K562 (cell line): ENCODE measurements around the gene RNMT. TPM values are rescaled to one million over a fixed set of nuclear protein-coding genes. Genes with fewer than 3 reads are reported as not detected.
A peak's percentile ranks its signal among the peaks of the same experiment; 100 is the strongest.

ENCODE experiments used
- ARID1B ChIP-seq: fragments of 450-650 bp; IDR thresholded peaks from 2 replicates; pipeline ENCODE4 v1.6.1; 2016; ENCODE audit warnings: antibody characterized with exemption, mild to moderate bottlenecking, inconsistent platforms
- ATF1 ChIP-seq, 2 experiments: fragments of 450-650 bp in 1 of 2; IDR thresholded peaks; 2 replicates each; pipeline ENCODE4 v1.6.1; 2016; ENCODE audit warnings: missing compliant biosample characterization in 1 of 2, missing genetic modification characterization in 1 of 2
- CBX3 ChIP-seq, 2 experiments: IDR thresholded peaks; 1 replicate in 1 of 2; 2 replicates in 1 of 2; pipeline ENCODE4 v1.6.1; 2012; ENCODE audit warnings: inconsistent platforms in 2 of 2, low read length in 2 of 2, borderline replicate concordance in 1 of 2, control low read depth in 1 of 2
- CSDE1 ChIP-seq, 2 experiments: fragments of 450-650 bp; IDR thresholded peaks; 2 replicates each; pipeline ENCODE4 v1.6.1; 2016; ENCODE audit warnings: mild to moderate bottlenecking in 1 of 2
- ETV6 ChIP-seq, 3 experiments: fragments of 150-350 bp in 1 of 3; sonication (generic) in 1 of 3; formaldehyde crosslinking in 1 of 3; IDR thresholded peaks; 2 replicates each; pipeline versions ENCODE4 v1.6.1 to v1.8.0; 2014 to 2022; ENCODE audit warnings: borderline replicate concordance in 2 of 3, low read depth in 2 of 3, antibody characterized with exemption in 1 of 3, low read length in 1 of 3, mild to moderate bottlenecking in 1 of 3, missing genetic modification reagents in 1 of 3
- HMGN3 ChIP-seq: IDR thresholded peaks from 2 replicates; pipeline ENCODE4 v1.6.1; 2011; ENCODE audit warnings: borderline replicate concordance, low read depth, mild to moderate bottlenecking, mixed read lengths, low read length; ENCODE audit not compliant: insufficient read length; ENCODE audit errors: extremely low read depth
- MTA3 ChIP-seq: fragments of 450-650 bp; formaldehyde crosslinking; IDR thresholded peaks from 2 replicates; pipeline ENCODE4 v1.6.1; 2017; ENCODE audit warnings: mild to moderate bottlenecking, borderline replicate concordance
- MYC ChIP-seq, 2 experiments: fragments of 250-450 bp in 1 of 2; sonication (Bioruptor Pico) in 1 of 2; IDR thresholded peaks; 2 replicates each; pipeline versions ENCODE4 v1.5.1 to v1.6.1; 2012 to 2021; ENCODE audit warnings: low read depth in 2 of 2, borderline replicate concordance in 1 of 2, improper control_type of control experiment in 1 of 2, low read length in 1 of 2, mild to moderate bottlenecking in 1 of 2, moderate library complexity in 1 of 2
- NR3C1 ChIP-seq: sonication (generic); formaldehyde crosslinking; IDR thresholded peaks from 2 replicates; pipeline ENCODE4 v1.8.1; 2022; ENCODE audit warnings: missing genetic modification reagents
- NRF1 ChIP-seq, 2 experiments: fragments of 450-650 bp; IDR thresholded peaks in 1 of 2; conservative IDR thresholded peaks in 1 of 2; 2 replicates each; pipeline ENCODE4 v1.6.1; 2014; ENCODE audit warnings: mild to moderate bottlenecking in 2 of 2
- SIN3A ChIP-seq, 2 experiments: fragments of 150-350 bp in 1 of 2; IDR thresholded peaks; 2 replicates each; pipeline ENCODE4 v1.6.1; 2011 to 2016; ENCODE audit warnings: borderline replicate concordance in 2 of 2, low read depth in 2 of 2, low read length in 2 of 2, mild to moderate bottlenecking in 2 of 2, moderate library complexity in 2 of 2; ENCODE audit not compliant: control insufficient read depth in 1 of 2
- polyA plus RNA-seq, 8 experiments: library from polyadenylated mRNA; depleted of rRNA in 4 of 8; stranded (reverse) in 5 of 8; unstranded in 3 of 8; fragments of >200 nt; fragmentation: Nextera tagmentation in 2 of 8; fragmentation: Illumina TruSeq in 1 of 8; extraction: Ambion mirVana in 2 of 8; extraction: Trizol in 1 of 8; gene quantifications; 2 replicates each; pipeline versions ENCODE4 v1.2.1 to v1.2.3, GENCODE V29; 2011 to 2014; ENCODE audit warnings: inconsistent platforms in 1 of 8, missing spikeins in 1 of 8
- total RNA-seq, 7 experiments: library from RNA; depleted of rRNA in 6 of 7; stranded (reverse); fragments of >200 nt in 6 of 7; fragmentation: Illumina TruSeq in 2 of 7; extraction: Trizol in 2 of 7; gene quantifications; 2 replicates each; pipeline versions ENCODE4 v1.2.1 to v1.2.3, GENCODE V29; 2011 to 2021; ENCODE audit warnings: low replicate concordance in 1 of 7
- TF ChIP-seq, protein P1 (sequence below), 2 experiments: IDR thresholded peaks; 2 replicates each; pipeline ENCODE4 v1.6.1; 2011; ENCODE audit warnings: borderline replicate concordance in 1 of 2, control low read depth in 1 of 2, low read depth in 1 of 2, low read length in 1 of 2, mild to moderate bottlenecking in 1 of 2, mixed read lengths in 1 of 2, moderate library complexity in 1 of 2; ENCODE audit not compliant: insufficient read depth in 1 of 2, insufficient read length in 1 of 2, poor library complexity in 1 of 2, severe bottlenecking in 1 of 2; ENCODE audit errors: extremely low read depth in 1 of 2
- TF ChIP-seq, protein P2 (sequence below), 2 experiments: fragments of 450-650 bp in 1 of 2; sonication (generic) in 1 of 2; formaldehyde crosslinking in 1 of 2; IDR thresholded peaks; 2 replicates each; pipeline versions ENCODE4 v1.7.1 to v1.9.0; 2016 to 2022; ENCODE audit warnings: inconsistent platforms in 1 of 2, mild to moderate bottlenecking in 1 of 2, missing genetic modification reagents in 1 of 2

Gene RNMT
- total and polyA plus RNA-seq, 9 of the 15 experiments (the other 6 are each of a cell fraction or from before 2014, with no cell fraction given) = 20.2 to 63.4 (median 34.1) TPM

DNA sequence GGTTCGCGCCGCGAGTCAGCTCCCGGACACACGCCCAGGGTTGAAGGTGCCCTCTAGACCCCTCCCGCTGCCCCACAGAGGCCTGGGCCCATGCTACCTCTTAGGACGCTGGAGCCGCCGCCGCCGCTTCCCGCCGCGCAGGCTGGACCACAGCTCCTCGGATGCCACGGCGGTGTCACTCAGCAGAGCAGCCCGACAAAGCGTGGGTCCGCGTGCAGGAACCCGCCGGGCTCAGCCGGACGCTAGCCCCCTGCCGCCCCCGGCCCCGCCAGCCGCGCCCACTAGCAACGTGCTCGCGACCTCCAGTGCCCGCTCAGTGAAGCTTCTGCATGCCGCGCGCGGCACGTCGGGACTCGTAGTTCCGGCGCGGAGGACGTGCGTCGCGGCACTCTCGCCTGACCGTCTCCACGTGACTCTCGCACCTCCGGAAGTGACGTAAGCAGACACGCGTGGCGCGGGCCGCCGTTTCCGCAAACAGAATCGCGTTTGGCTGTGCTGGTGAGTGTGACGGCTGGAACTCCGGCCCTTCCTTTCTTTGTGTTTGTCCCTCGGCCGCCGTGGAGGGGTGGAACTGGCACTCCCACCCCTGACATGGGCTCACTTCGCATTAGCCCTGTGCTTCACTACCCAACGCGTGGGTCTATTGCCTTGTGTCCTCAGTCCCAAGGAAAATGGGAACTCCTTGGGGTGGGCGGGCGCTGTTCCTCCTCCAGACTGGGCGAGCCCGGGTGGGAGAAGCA lies at the start of gene RNMT, which contains the start of gene FAM210A (continued):
- TF ChIP-seq SIN3A (IDR thresholded peaks at IDR 0.05; ENCODE audit: borderline replicate concordance in 2 of 2, control insufficient read depth in 1 of 2, low read depth in 2 of 2, low read length in 2 of 2) = peak; percentile 71 to 92; a peak in 2 of 4 replicates
- peak; percentile 67; the same call in 1 of the 2 replicates for TF ChIP-seq MTA3
- TF ChIP-seq, protein P1, sequence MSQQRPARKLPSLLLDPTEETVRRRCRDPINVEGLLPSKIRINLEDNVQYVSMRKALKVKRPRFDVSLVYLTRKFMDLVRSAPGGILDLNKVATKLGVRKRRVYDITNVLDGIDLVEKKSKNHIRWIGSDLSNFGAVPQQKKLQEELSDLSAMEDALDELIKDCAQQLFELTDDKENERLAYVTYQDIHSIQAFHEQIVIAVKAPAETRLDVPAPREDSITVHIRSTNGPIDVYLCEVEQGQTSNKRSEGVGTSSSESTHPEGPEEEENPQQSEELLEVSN (IDR thresholded peaks at IDR 0.05; ENCODE audit: borderline replicate concordance in 1 of 2, extremely low read depth in 1 of 2, insufficient read depth in 1 of 2, insufficient read length in 1 of 2, low read depth in 1 of 2, low read length in 1 of 2, poor library complexity in 1 of 2, severe bottlenecking in 1 of 2) = peak; percentile 73 to 83
- TF ChIP-seq HMGN3 = peak; percentile 53
- 0 out of 2 replicates have a peak, but pooled peaks have one; percentile 13 for TF ChIP-seq ARID1B
- peak in 1 of 2 experiments; percentile 70; a peak in 2 of 4 replicates for TF ChIP-seq CSDE1 (IDR thresholded peaks at IDR 0.05)
- TF ChIP-seq NR3C1 (CRISPR knock-in tag) = no peak
- TF ChIP-seq NRF1 (conservative IDR thresholded peaks at IDR 0.05 in 1 of 2, IDR thresholded peaks at IDR 0.05 in 1 of 2) = peak; percentile 74 to 80
- peak in 1 of 2 experiments; percentile 27; a peak in 1 of 3 replicates for TF ChIP-seq CBX3 (IDR thresholded peaks at IDR 0.05; ENCODE audit: borderline replicate concordance in 1 of 2, low read length in 2 of 2)
- TF ChIP-seq ATF1 (CRISPR knock-in tag; IDR thresholded peaks at IDR 0.05) = peak; percentile 87
- peak; percentile 99 for TF ChIP-seq ATF1 (tag; IDR thresholded peaks at IDR 0.05)
- peak; percentile 96 for TF ChIP-seq MYC (IDR thresholded peaks at IDR 0.05; ENCODE audit: low read depth, low read length)
- 0 out of 2 replicates have a peak, but pooled peaks have one; percentile 40 for TF ChIP-seq MYC (CRISPR knock-in tag; IDR thresholded peaks at IDR 0.05; ENCODE audit: borderline replicate concordance, low read depth)
- TF ChIP-seq ETV6 (IDR thresholded peaks at IDR 0.05; ENCODE audit: borderline replicate concordance in 1 of 2, low read depth in 2 of 2, low read length in 1 of 2) = no peak
- no peak for TF ChIP-seq ETV6 (CRISPR knock-in tag; IDR thresholded peaks at IDR 0.05; ENCODE audit: borderline replicate concordance)
- TF ChIP-seq, protein P2, sequence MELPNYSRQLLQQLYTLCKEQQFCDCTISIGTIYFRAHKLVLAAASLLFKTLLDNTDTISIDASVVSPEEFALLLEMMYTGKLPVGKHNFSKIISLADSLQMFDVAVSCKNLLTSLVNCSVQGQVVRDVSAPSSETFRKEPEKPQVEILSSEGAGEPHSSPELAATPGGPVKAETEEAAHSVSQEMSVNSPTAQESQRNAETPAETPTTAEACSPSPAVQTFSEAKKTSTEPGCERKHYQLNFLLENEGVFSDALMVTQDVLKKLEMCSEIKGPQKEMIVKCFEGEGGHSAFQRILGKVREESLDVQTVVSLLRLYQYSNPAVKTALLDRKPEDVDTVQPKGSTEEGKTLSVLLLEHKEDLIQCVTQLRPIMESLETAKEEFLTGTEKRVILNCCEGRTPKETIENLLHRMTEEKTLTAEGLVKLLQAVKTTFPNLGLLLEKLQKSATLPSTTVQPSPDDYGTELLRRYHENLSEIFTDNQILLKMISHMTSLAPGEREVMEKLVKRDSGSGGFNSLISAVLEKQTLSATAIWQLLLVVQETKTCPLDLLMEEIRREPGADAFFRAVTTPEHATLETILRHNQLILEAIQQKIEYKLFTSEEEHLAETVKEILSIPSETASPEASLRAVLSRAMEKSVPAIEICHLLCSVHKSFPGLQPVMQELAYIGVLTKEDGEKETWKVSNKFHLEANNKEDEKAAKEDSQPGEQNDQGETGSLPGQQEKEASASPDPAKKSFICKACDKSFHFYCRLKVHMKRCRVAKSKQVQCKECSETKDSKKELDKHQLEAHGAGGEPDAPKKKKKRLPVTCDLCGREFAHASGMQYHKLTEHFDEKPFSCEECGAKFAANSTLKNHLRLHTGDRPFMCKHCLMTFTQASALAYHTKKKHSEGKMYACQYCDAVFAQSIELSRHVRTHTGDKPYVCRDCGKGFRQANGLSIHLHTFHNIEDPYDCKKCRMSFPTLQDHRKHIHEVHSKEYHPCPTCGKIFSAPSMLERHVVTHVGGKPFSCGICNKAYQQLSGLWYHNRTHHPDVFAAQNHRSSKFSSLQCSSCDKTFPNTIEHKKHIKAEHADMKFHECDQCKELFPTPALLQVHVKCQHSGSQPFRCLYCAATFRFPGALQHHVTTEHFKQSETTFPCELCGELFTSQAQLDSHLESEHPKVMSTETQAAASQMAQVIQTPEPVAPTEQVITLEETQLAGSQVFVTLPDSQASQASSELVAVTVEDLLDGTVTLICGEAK (IDR thresholded peaks at IDR 0.05) = peak; percentile 95
- TF ChIP-seq, protein P2 (CRISPR knock-in tag; IDR thresholded peaks at IDR 0.05) = no peak
